Colonic mucosa (tissue), 4 donors: ENCODE measurements around the gene GLTPD2. TPM values are rescaled to one million over a fixed set of nuclear protein-coding genes. Genes with fewer than 3 reads are reported as not detected.

Experiments
- DNase-seq: peaks from one replicate; pipeline ENCODE4 v3.0.0-alpha.2; 2020
- H3K27ac ChIP-seq: fragments of 200-600 bp; one replicate; pipeline ENCODE4 v1.8.0; 2021
- H3K27me3 ChIP-seq: fragments of 200-600 bp; one replicate; pipeline ENCODE4 v1.8.0; 2021
- H3K36me3 ChIP-seq: fragments of 200-600 bp; one replicate; pipeline ENCODE4 v1.8.0; 2021
- H3K4me1 ChIP-seq: fragments of 200-600 bp; one replicate; pipeline ENCODE4 v1.8.0; 2021; ENCODE audit warnings: mild to moderate bottlenecking
- H3K4me3 ChIP-seq: fragments of 200-600 bp; one replicate; pipeline ENCODE4 v1.8.0; 2021
- H3K9ac ChIP-seq, 2 donors: one replicate each; pipeline ENCODE4 v1.7.0; 2013; ENCODE audit warnings: control low read depth in 2 of 2, low read depth in 2 of 2, low read length in 2 of 2
- H3K9me3 ChIP-seq: fragments of 200-600 bp; one replicate; pipeline ENCODE4 v1.8.0; 2021
- CTCF ChIP-seq: fragments of 200-600 bp; IDR thresholded peaks from one replicate; pipeline ENCODE4 v1.8.0; 2022; ENCODE audit warnings: antibody characterized with exemption, mild to moderate bottlenecking
- intact Hi-C: fragments of 100-400 bp; cut with DNase I; formaldehyde crosslinking; loops from one replicate; pipeline ENCODE4 v1.14.1; 2022
- total RNA-seq, 2 donors: library from RNA; stranded (reverse); fragmentation: NEBNext Ultra II Directional in 1 of 2; extraction: Animal tissue kit (Norgen Biotek cat#: 25700) in 1 of 2; gene quantifications; one replicate each; pipeline ENCODE4 v1.2.1, GENCODE V29; 2021
- donor health status: healthy.
- donor health status: DM: no; HTN: no; CAD: no.
- donor health status: DM: no; HTN: no; CAD: no.

Gene GLTPD2
- total RNA-seq, 2 donors from 2014 or later = 0.35 to 0.40 TPM

- TF ChIP-seq CTCF = no peak
- DNase-seq = no peak
- H3K9me3 ChIP-seq = no peaks in the 10 kb centered on the region
- no peak overlapping the region for H3K9ac ChIP-seq
- no peak overlapping the region for H3K4me3 ChIP-seq
- H3K36me3 ChIP-seq = no peaks in the 10 kb centered on the region
- intact Hi-C loops = no loop called here
- no peaks in the 10 kb centered on the region for H3K27me3 ChIP-seq
- H3K4me1 ChIP-seq = peaks cover 10% of the 10 kb centered on the region
- no peak overlapping the region for H3K27ac ChIP-seq
Observed at GRCh38 chr17:4810696-4811290, 22.0 kb downstream of the GLTPD2 start.

GRCh38 chr17:4811471-4811870 is 22.7 kb downstream of the GLTPD2 start:
- no peaks in the 10 kb centered on the region for H3K36me3 ChIP-seq
- H3K9me3 ChIP-seq = no peaks in the 10 kb centered on the region
- H3K4me3 ChIP-seq = no peak overlapping the region
- H3K9ac ChIP-seq = no peak overlapping the region
- no peak for DNase-seq
- H3K27me3 ChIP-seq = no peaks in the 10 kb centered on the region
- no peak for TF ChIP-seq CTCF
- intact Hi-C loops = no loop called here
- no peak overlapping the region for H3K27ac ChIP-seq
- peaks cover 5% of the 10 kb centered on the region for H3K4me1 ChIP-seq

GRCh38 chr17:4812690-4813089 is 23.9 kb downstream of the GLTPD2 start:
- Histone ChIP-seq H3K4me1 (peaks cover 4% of the 10 kb centered on the region), H3K27ac (no peak overlapping the region), H3K36me3 (no peaks in the 10 kb centered on the region), H3K9me3 (no peaks in the 10 kb centered on the region), H3K27me3 (no peaks in the 10 kb centered on the region), H3K9ac (no peak overlapping the region), H3K4me3 (no peak overlapping the region)
- intact Hi-C loops = no loop called here
- DNase-seq = no peak
- TF ChIP-seq CTCF = no peak

- H3K36me3 ChIP-seq = no peaks in the 10 kb centered on the region
- H3K9me3 ChIP-seq = no peaks in the 10 kb centered on the region
- H3K27ac ChIP-seq = no peak overlapping the region
- no peak for TF ChIP-seq CTCF
- H3K9ac ChIP-seq = no peak overlapping the region
- no peak overlapping the region for H3K4me3 ChIP-seq
- H3K27me3 ChIP-seq = no peaks in the 10 kb centered on the region
- no peaks in the 10 kb centered on the region for H3K4me1 ChIP-seq
- intact Hi-C loops = no loop called here
- DNase-seq = no peak
Observed at GRCh38 chr17:4815043-4815675, 26.4 kb downstream of the GLTPD2 start.

GRCh38 chr17:4816826-4817225 is 28.1 kb downstream of the GLTPD2 start:
- DNase-seq = no peak
- no peaks in the 10 kb centered on the region for H3K27me3 ChIP-seq
- H3K4me1 ChIP-seq = no peaks in the 10 kb centered on the region
- H3K36me3 ChIP-seq = no peaks in the 10 kb centered on the region
- no peak for TF ChIP-seq CTCF
- H3K9ac ChIP-seq = no peak overlapping the region
- intact Hi-C loops = no loop called here
- no peak overlapping the region for H3K4me3 ChIP-seq
- no peaks in the 10 kb centered on the region for H3K9me3 ChIP-seq
- H3K27ac ChIP-seq = no peak overlapping the region
